ENCODE measurements around the gene MRPL4. TPM values are rescaled to one million over a fixed set of nuclear protein-coding genes. Genes with fewer than 3 reads are reported as not detected.

The MRPL4 gene
- total and polyA plus RNA-seq, 2 experiments from 2014 or later: 92.0 to 171 TPM

- Histone ChIP-seq H3K79me2 (replicated peaks; ENCODE audit: insufficient read depth) (no peaks in the 10 kb centered on the region), H3K4me1 (ENCODE audit: insufficient read depth) (no peaks in the 10 kb centered on the region), H3K4me2 (no peak overlapping the region), H3K27me3 (ENCODE audit: insufficient read depth) (peaks cover 33% of the 10 kb centered on the region), H3F3A (replicated peaks; ENCODE audit: low read depth) (0 out of 2 replicates have a peak, but pooled peaks cover 8% of the 10 kb centered on the region), H3K36me3 (ENCODE audit: insufficient read depth) (no peaks in the 10 kb centered on the region), H2AFZ (no peak overlapping the region), H3K4me3 (no peak overlapping the region), H4K20me1 (replicated peaks; ENCODE audit: insufficient read depth) (no peaks in the 10 kb centered on the region), H3K9me2 (ENCODE audit: insufficient read depth) (no peaks in the 10 kb centered on the region), H3K27ac (ENCODE audit: low read depth) (no peak overlapping the region)
- DNase-seq (ENCODE audit: low spot score) (no peak), ATAC-seq (no peak)
- TF ChIP-seq POLR2AphosphoS5 (IDR thresholded peaks at IDR 0.05; ENCODE audit: low read depth) (no peak), JUNB (IDR thresholded peaks at IDR 0.05; ENCODE audit: unreplicated experiment) (no peak), EZH2 (IDR thresholded peaks at IDR 0.05; ENCODE audit: low read depth, unreplicated experiment) (no peak), ZNF462 (CRISPR knock-in tag; IDR thresholded peaks at IDR 0.05) (no peak), CREB1 (CRISPR knock-in tag; IDR thresholded peaks at IDR 0.05; ENCODE audit: low read depth) (no peak), CTCF (conservative IDR thresholded peaks at IDR 0.05; ENCODE audit: low read depth in 2 of 2) (no peak), EZH2phosphoT487 (IDR thresholded peaks at IDR 0.05; ENCODE audit: unreplicated experiment) (no peak), NANOG (IDR thresholded peaks at IDR 0.05; ENCODE audit: borderline replicate concordance) (no peak), STAT1 (IDR thresholded peaks at IDR 0.05; ENCODE audit: unreplicated experiment) (no peak), ZNF331 (CRISPR knock-in tag; IDR thresholded peaks at IDR 0.05; ENCODE audit: low read depth) (no peak), ETS1 (IDR thresholded peaks at IDR 0.05) (no peak), ZNF114 (CRISPR knock-in tag; IDR thresholded peaks at IDR 0.05) (no peak), REST (IDR thresholded peaks at IDR 0.05; ENCODE audit: unreplicated experiment) (no peak)
- Mint-ChIP-seq H3K4me1 (peaks cover 7% of the 10 kb centered on the region; the same call in 1 of the 3 replicates), H3K27ac (no peak overlapping the region), H3K36me3 (ENCODE audit: low read depth) (no peaks in the 10 kb centered on the region), H3K27me3 (ENCODE audit: insufficient read depth, low read depth, poor library complexity) (peaks cover 39% of the 10 kb centered on the region), H3K4me3 (no peak overlapping the region), H3K9me3 (no peaks in the 10 kb centered on the region)
These were observed 47.8 kb downstream of the MRPL4 start for GRCh38 chr19:10299545-10300458.
